Common myeloid progenitor, CD34-positive (primary cell): ENCODE results near the gene AGBL5.

Experiments used
- CTCF ChIA-PET: fragments of 350-600 bp; sonication (Branson Sonifier 250); formaldehyde crosslinking; loops from one replicate; lab custom pipeline; 2021; ENCODE audit warnings: antibody characterized with exemption; lab: Charles Lee
- POLR2A ChIA-PET: fragments of 350-600 bp; sonication (Branson Sonifier 250); formaldehyde crosslinking; loops from one replicate; lab custom pipeline; 2021; ENCODE audit warnings: antibody characterized with exemption; lab: Charles Lee
- DNase-seq, 3 donors: peaks; one replicate each; pipeline versions ENCODE4 v3.0.0 to v3.0.0-alpha.2; 2013
- H3K27ac ChIP-seq, 2 experiments: 1 replicate in 1 of 2; 2 replicates in 1 of 2; pipeline ENCODE4 v1.7.0; 2013; ENCODE audit warnings: inconsistent platforms in 2 of 2, low read length in 2 of 2, mild to moderate bottlenecking in 2 of 2, low read depth in 1 of 2, moderate library complexity in 1 of 2; ENCODE audit not compliant: severe bottlenecking in 2 of 2, insufficient read depth in 1 of 2, poor library complexity in 1 of 2
- H3K27me3 ChIP-seq, 5 experiments: replicated peaks in 2 of 5; 1 replicate in 3 of 5; 2 replicates in 2 of 5; pipeline versions ENCODE4 v1.6.1 to v1.7.0; 2013; ENCODE audit warnings: low read length in 4 of 5, mild to moderate bottlenecking in 2 of 5, moderate library complexity in 2 of 5, inconsistent platforms in 1 of 5; ENCODE audit not compliant: insufficient read depth in 5 of 5, control insufficient read depth in 4 of 5
- H3K36me3 ChIP-seq, 4 experiments: 1 replicate in 2 of 4; 2 replicates in 2 of 4; pipeline versions ENCODE4 v1.6.1 to v1.7.0; 2013; ENCODE audit warnings: low read length in 3 of 4, control low read depth in 1 of 4, mild to moderate bottlenecking in 1 of 4; ENCODE audit not compliant: control insufficient read depth in 4 of 4, insufficient read depth in 4 of 4
- H3K4me1 ChIP-seq, 4 experiments: 1 replicate in 3 of 4; 2 replicates in 1 of 4; pipeline versions ENCODE4 v1.6.1 to v1.7.1; 2013; ENCODE audit warnings: low read length in 3 of 4, mild to moderate bottlenecking in 3 of 4, control low read depth in 1 of 4, inconsistent platforms in 1 of 4, moderate library complexity in 1 of 4; ENCODE audit not compliant: control insufficient read depth in 4 of 4, insufficient read depth in 4 of 4; ENCODE audit errors: control extremely low read depth in 1 of 4
- H3K4me3 ChIP-seq, 7 experiments: 1 replicate in 4 of 7; 2 replicates in 3 of 7; pipeline versions ENCODE4 v1.5.1 to v1.7.0; 2013; ENCODE audit warnings: mild to moderate bottlenecking in 7 of 7, low read length in 6 of 7, moderate library complexity in 6 of 7, inconsistent platforms in 2 of 7, low read depth in 2 of 7, control low read depth in 1 of 7; ENCODE audit not compliant: insufficient read depth in 4 of 7, control insufficient read depth in 1 of 7; ENCODE audit errors: extremely low read depth in 1 of 7
- H3K9me3 ChIP-seq, 5 experiments: 1 replicate in 4 of 5; 2 replicates in 1 of 5; pipeline versions ENCODE4 v1.6.1 to v1.7.1; 2013; ENCODE audit warnings: low read length in 4 of 5, mild to moderate bottlenecking in 2 of 5, inconsistent platforms in 1 of 5, low read depth in 1 of 5, moderate library complexity in 1 of 5; ENCODE audit not compliant: control insufficient read depth in 4 of 5, insufficient read depth in 2 of 5; ENCODE audit errors: control extremely low read depth in 1 of 5
- WGBS: methylation state at CpG from one replicate; pipeline ENCODE4 v1.1.5; 2013; ENCODE audit not compliant: insufficient coverage; 5-methylcytosine and 5-hydroxymethylcytosine counted together

Gene AGBL5

DNA sequence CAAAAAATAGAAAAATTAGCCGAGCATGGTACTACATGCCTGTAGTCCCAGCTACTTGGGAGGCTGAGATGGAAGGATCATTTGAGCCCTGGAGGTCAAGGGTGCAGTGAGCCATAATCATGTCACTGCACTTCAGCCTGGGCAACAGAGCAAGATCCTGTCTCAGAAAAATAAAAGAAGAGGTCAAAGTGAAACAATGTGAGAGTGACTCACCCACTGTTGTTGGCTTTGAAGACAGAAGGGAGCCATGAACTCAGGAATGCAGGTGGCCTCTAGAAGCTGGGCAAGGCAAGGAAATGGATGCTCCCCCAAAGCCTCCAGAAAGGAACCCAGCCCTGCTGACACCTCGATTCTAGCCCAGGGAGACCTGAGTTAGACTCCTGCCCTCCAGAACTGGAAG is 22.4 kb upstream of the AGBL5 start:
- no peaks in the 10 kb centered on the region for H3K27me3 ChIP-seq
- DNase-seq = no peak
- CTCF ChIA-PET = interaction anchor here (1.2 to 2.6 kb wide), 3 partner anchors 11 to 54 kb away, joined by 3 to 15 read pairs (median 3); no protein-coding TSS in a partner anchor
- H3K9me3 ChIP-seq = no peaks in the 10 kb centered on the region
- H3K27ac ChIP-seq = no peak overlapping the region
- no peak overlapping the region for H3K4me3 ChIP-seq
- 93% methylated on average over 2 of the region's 2 CpGs for WGBS
- peaks cover 0 to 9% (median 1%) of the 10 kb centered on the region in 4 experiments for H3K36me3 ChIP-seq
- peaks cover 4 to 16% (median 14%) of the 10 kb centered on the region in 4 experiments for H3K4me1 ChIP-seq
- POLR2A ChIA-PET = no interaction called here

- POLR2A ChIA-PET = interaction anchor here (1.7 kb wide), 1 partner anchor 18 kb away, joined by 7 read pairs; no protein-coding TSS in a partner anchor
- Histone ChIP-seq H3K9me3 (no peaks in the 10 kb centered on the region), H3K27ac (peak within 1 kb of the TSS; percentile 6 to 89), H3K27me3 (no peaks in the 10 kb centered on the region), H3K4me3 (peak within 1 kb of the TSS; percentile 85 to 98 (median 92)), H3K36me3 (peaks cover 8 to 31% (median 25%) of the 10 kb centered on the region in 4 experiments), H3K4me1 (peaks cover 4 to 17% (median 16%) of the 10 kb centered on the region in 4 experiments)
- CTCF ChIA-PET = interaction anchor here (1.0 to 8.5 kb wide), 6 partner anchors 10 to 51 kb away, joined by 3 to 76 read pairs (median 4); partner anchors contain the start of gene AGBL5
- under 1% methylated on average over 63 of the region's 76 CpGs for WGBS
- peak; percentile 55 to 67 (median 62) for DNase-seq
These were observed 18.8 kb upstream of the AGBL5 start, which contains the start of gene TMEM214 for GRCh38 chr2:27032495-27033252. TMEM214 (plus strand) TSS chr2:27032965; CDS start chr2:27033016, 51 bp downstream.

DNA sequence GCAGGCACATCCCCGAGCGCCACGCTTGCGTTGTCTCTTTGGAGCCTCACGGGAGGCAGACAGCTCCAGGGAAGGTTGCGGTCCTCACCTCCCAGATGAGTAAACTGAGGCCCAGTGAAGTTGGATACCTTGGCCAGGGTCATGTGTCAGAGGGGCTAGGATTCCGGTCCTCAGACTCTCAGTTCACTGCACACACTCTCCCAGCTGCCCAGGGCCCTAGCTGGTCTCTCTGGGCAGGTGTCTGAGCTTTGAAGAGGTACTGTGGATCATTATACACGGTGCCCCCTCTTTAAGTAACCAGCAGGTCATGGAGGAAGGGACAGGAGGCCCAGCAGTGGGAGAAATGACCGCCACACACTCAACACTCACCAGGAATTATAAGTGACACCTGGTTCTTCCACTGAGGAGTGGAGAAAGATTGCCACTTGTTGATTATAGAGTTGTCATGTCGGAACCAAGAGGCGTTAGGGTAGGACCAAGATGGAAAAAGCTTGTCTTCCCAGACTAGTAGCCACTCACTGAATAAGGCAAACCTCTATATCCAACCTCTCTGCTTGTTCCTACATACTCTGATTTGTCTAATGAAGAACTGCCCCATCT is 18.1 kb upstream of the AGBL5 start:
- ChIA-PET CTCF (interaction anchor here (1.0 to 8.5 kb wide), 8 partner anchors 10 to 54 kb away, joined by 3 to 76 read pairs (median 4); partner anchors contain the start of gene AGBL5), POLR2A (interaction anchor here (1.7 kb wide), 1 partner anchor 17 kb away, joined by 7 read pairs; no protein-coding TSS in a partner anchor)
- Histone ChIP-seq H3K9me3 (no peaks in the 10 kb centered on the region), H3K4me3 (peak overlapping the region; percentile 85 to 98 (median 92)), H3K27me3 (no peaks in the 10 kb centered on the region), H3K36me3 (peaks cover 8 to 38% (median 32%) of the 10 kb centered on the region in 4 experiments), H3K27ac (peak overlapping the region in 1 of 2 experiments; percentile 89), H3K4me1 (peaks cover 4 to 17% (median 16%) of the 10 kb centered on the region in 4 experiments)
- DNase-seq = no peak
- 20% methylated on average over 10 of the region's 11 CpGs for WGBS

DNA sequence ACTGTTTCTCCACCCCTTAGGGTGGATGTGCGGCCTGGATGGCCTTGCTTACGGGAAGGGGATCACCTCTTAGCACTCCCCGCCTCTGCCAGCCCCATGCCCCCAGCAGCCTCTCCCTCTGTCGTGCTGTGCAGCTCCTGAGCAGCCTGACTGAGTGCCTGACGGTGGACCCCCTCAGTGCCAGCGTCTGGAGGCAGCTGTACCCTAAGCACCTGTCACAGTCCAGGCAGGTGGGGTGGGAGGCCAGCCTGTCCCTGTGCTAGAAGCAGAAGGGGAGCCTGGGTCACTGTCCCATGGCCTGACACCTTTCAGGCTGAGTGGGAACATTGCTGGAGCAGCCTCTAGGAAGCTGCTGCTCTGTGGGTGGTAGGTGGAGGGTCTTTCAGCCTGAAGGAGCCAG is 13.5 kb upstream of the AGBL5 start:
- ChIA-PET POLR2A (no interaction called here), CTCF (interaction anchor here (0.6 to 8.5 kb wide), 7 partner anchors 11 to 83 kb away, joined by 3 to 76 read pairs (median 3); partner anchors contain the start of gene AGBL5)
- Histone ChIP-seq H3K9me3 (no peaks in the 10 kb centered on the region), H3K27ac (no peak overlapping the region), H3K27me3 (no peaks in the 10 kb centered on the region), H3K4me3 (no peak overlapping the region), H3K36me3 (peaks cover 11 to 80% (median 60%) of the 10 kb centered on the region in 4 experiments), H3K4me1 (peaks cover 4 to 14% (median 11%) of the 10 kb centered on the region in 4 experiments)
- WGBS = 100% methylated on average over 3 of the region's 6 CpGs
- no peak for DNase-seq

DNA sequence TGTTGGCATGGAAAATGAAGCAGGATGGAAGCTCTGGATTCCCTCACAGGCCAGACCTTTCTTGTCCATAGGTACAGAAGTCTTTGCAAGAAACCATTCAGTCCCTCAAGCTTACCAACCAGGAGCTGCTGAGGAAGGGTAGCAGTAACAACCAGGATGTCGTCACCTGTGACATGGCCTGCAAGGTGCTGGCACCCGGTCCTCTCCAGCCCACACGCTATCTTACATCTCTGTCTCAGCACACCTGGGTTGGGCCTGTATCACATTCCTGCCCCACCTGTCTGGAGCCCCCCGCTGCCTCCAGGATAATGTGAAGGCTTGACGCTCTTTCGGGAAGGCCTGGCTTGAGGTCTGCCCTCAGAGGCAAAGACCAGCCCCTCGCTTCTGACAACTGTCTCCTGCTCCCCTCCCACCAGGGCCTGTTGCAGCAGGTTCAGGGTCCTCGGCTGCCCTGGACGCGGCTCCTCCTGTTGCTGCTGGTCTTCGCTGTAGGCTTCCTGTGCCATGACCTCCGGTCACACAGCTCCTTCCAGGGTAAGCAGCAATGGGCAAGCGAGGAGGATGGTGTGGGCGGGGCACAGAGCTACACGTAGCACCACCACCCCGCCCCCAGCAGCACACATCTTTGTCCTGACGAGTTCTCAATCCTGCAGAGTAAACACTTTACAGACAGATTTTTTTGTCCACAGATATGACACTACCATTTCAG is 12.7 kb upstream of the AGBL5 start:
- Histone ChIP-seq H3K27me3 (no peaks in the 10 kb centered on the region), H3K9me3 (no peaks in the 10 kb centered on the region), H3K4me3 (no peak overlapping the region), H3K27ac (no peak overlapping the region), H3K4me1 (peaks cover 0 to 6% (median 4%) of the 10 kb centered on the region in 4 experiments), H3K36me3 (peaks cover 11 to 83% (median 60%) of the 10 kb centered on the region in 4 experiments)
- WGBS = 96% methylated on average over 15 of the region's 17 CpGs
- DNase-seq = no peak
- ChIA-PET POLR2A (interaction anchor here (1.3 kb wide), 1 partner anchor 77 kb away, joined by 4 read pairs; no protein-coding TSS in a partner anchor), CTCF (interaction anchor here (0.5 to 8.5 kb wide), 8 partner anchors 10 to 53 kb away, joined by 3 to 76 read pairs (median 3); partner anchors contain the start of gene AGBL5)

- H3K27me3 ChIP-seq = no peaks in the 10 kb centered on the region
- no peak overlapping the region for H3K4me3 ChIP-seq
- WGBS = 95% methylated on average over 3 of the region's 6 CpGs
- H3K4me1 ChIP-seq = no peaks in the 10 kb centered on the region
- no peak overlapping the region for H3K27ac ChIP-seq
- ChIA-PET POLR2A (interaction anchor here (1.3 kb wide), 1 partner anchor 78 kb away, joined by 4 read pairs; no protein-coding TSS in a partner anchor), CTCF (interaction anchor here (0.5 to 8.5 kb wide), 6 partner anchors 9 to 43 kb away, joined by 3 to 76 read pairs (median 3); partner anchors contain the start of gene AGBL5)
- no peak for DNase-seq
- no peaks in the 10 kb centered on the region for H3K9me3 ChIP-seq
- peaks cover 11 to 83% (median 60%) of the 10 kb centered on the region in 4 experiments for H3K36me3 ChIP-seq
These were observed 12.0 kb upstream of the AGBL5 start for GRCh38 chr2:27039426-27039825.
